ENCODE measurements around the gene TATDN2.

DNA sequence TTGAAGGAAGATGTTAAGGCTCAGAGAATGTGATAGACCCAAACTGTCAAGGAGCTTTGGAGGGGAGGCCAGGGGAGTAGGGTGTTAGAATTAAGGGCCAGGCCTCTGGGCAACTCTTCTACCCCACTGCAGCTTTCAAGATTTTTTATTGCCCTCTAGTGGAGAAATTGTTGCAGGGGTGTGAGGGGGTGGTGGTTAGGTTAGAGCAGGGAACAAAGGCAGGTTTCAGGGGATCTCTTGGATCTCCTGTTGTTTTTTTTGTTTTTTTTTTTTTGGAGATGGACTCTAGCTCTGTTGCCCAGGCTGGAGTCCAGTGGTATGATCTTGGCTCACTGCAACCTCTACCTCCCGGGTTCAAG, 74.1 kb downstream of the TATDN2 start:
- TF ChIP-seq CTCF (IDR thresholded peaks at IDR 0.05 in 2 of 3, conservative IDR thresholded peaks at IDR 0.05 in 1 of 3; ENCODE audit: insufficient read depth in 2 of 3, low read depth in 1 of 3, low read length in 3 of 3): peak; percentile 70 to 77 (median 71); a peak in 5 of 6 replicates
- TF ChIP-seq ZBTB2 (IDR thresholded peaks at IDR 0.05): no peak
- no peak for TF ChIP-seq FOS (IDR thresholded peaks at IDR 0.05; ENCODE audit: extremely low read depth, insufficient read length)
- no peak for TF ChIP-seq NFE2 (IDR thresholded peaks at IDR 0.05; ENCODE audit: low read depth)
- TF ChIP-seq MAFG (tag; conservative IDR thresholded peaks at IDR 0.05): no peak
- no peak for TF ChIP-seq ZNF707 (CRISPR knock-in tag; conservative IDR thresholded peaks at IDR 0.05)
- TF ChIP-seq ZNF512 (tag; IDR thresholded peaks at IDR 0.05): no peak
- no peak for TF ChIP-seq MCM7 (IDR thresholded peaks at IDR 0.05)

Data from K562 (cell line).